Progenitor cell of endocrine pancreas (in vitro differentiated cells): ENCODE measurements around the gene MBNL2. TPM values are rescaled to one million over a fixed set of nuclear protein-coding genes. Genes with fewer than 3 reads are reported as not detected.
A peak's percentile ranks its signal among the peaks of the same experiment; 100 is the strongest.

Experiments
- DNase-seq: peaks from one replicate; pipeline ENCODE4 v3.0.0; 2021; ENCODE audit warnings: low spot score; ENCODE audit not compliant: unreplicated experiment
- H3K27ac Mint-ChIP-seq: 2 replicates; pipeline ENCODE4 v1.8.0; 2021; ENCODE audit warnings: mild to moderate bottlenecking, moderate library complexity, mixed read lengths
- H3K27me3 Mint-ChIP-seq: 2 replicates; pipeline ENCODE4 v1.8.0; 2021; ENCODE audit warnings: mixed read lengths
- H3K36me3 Mint-ChIP-seq: 2 replicates; pipeline ENCODE4 v1.8.0; 2022; ENCODE audit warnings: mixed read lengths; ENCODE audit not compliant: insufficient read depth
- H3K4me1 Mint-ChIP-seq: 2 replicates; pipeline ENCODE4 v1.8.0; 2021; ENCODE audit warnings: low read depth, mixed read lengths
- H3K4me3 Mint-ChIP-seq: 2 replicates; pipeline ENCODE4 v1.8.0; 2021; ENCODE audit warnings: low read depth, mild to moderate bottlenecking, moderate library complexity, mixed read lengths
- H3K9me3 Mint-ChIP-seq: 2 replicates; pipeline ENCODE4 v1.8.0; 2021; ENCODE audit warnings: low read depth, mixed read lengths
- total RNA-seq: library from RNA; stranded (reverse); gene quantifications from 2 replicates; pipeline ENCODE4 v1.2.1, GENCODE V29; 2021
- TF ChIP-seq, protein P1 (sequence below): fragments of 200-600 bp; sonication (generic); IDR thresholded peaks from one replicate; pipeline ENCODE4 v1.5.0; 2021; ENCODE audit warnings: antibody characterized with exemption, mild to moderate bottlenecking; ENCODE audit not compliant: unreplicated experiment

Gene MBNL2
- total RNA-seq, 1 donor from 2014 or later, result 51.3 TPM

DNA sequence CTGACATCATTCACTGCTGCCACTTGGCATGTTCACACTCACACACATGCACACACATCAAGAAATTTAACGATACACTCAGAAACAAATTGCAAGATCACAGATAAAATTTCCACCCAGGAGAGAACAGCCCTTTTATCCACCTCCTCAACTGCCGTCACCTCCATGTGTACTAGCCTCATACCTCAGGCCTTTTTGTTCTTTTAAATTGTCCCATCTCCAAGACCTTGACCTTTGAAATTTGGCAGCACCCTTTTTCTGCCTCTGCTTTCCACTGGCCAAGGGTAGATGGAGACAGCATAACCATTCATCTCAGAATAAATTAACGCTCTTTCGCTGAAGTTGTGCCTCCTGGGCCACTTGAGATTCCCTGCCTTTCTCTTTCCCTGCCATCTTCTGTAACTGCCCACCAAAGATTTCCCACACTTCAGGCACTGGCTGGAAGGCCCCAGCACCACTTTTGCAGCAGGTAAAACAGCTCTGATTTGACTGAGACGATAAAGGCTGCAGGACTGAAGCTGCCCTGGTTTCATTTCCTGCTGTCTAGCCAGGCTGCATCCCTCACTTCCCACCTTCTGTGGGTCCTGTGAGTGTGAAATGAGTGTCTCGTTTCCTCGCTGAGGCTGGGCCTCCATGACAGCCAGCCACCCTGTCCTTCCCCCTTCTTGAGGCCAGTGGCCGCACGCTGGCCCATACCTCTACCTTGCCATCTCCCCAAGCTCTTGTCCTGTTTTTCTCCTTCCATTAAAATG is 39.3 kb downstream of the MBNL2 start:
- Mint-ChIP-seq H3K4me3 (no peak overlapping the region), H3K36me3 (peaks cover 20% of the 10 kb centered on the region), H3K27me3 (no peaks in the 10 kb centered on the region), H3K9me3 (peaks cover 6% of the 10 kb centered on the region), H3K4me1 (peaks cover 43% of the 10 kb centered on the region), H3K27ac (peak overlapping the region; percentile 80)
- DNase-seq, result no peak
- TF ChIP-seq, protein P1, sequence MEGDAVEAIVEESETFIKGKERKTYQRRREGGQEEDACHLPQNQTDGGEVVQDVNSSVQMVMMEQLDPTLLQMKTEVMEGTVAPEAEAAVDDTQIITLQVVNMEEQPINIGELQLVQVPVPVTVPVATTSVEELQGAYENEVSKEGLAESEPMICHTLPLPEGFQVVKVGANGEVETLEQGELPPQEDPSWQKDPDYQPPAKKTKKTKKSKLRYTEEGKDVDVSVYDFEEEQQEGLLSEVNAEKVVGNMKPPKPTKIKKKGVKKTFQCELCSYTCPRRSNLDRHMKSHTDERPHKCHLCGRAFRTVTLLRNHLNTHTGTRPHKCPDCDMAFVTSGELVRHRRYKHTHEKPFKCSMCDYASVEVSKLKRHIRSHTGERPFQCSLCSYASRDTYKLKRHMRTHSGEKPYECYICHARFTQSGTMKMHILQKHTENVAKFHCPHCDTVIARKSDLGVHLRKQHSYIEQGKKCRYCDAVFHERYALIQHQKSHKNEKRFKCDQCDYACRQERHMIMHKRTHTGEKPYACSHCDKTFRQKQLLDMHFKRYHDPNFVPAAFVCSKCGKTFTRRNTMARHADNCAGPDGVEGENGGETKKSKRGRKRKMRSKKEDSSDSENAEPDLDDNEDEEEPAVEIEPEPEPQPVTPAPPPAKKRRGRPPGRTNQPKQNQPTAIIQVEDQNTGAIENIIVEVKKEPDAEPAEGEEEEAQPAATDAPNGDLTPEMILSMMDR, result no peak

DNA sequence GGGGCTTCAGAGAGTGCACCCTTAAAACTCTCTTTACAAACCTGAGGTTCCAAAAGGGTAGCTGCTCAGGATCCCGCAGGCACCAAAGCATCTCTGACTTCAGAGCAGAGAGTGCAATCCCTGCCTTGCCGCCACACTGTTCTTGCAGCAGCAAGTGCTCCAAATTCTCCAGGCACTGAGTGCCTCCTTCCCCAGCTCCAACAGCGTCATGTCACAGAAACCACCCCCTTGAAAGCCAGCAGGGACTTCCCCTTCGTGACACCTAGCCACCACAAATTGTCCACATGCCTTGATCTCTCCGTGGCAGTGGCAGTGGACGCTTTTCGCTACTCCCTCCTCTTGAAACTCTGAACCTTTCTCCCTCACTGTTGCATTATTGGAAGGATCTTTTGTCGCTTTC is 39.9 kb downstream of the MBNL2 start:
- Mint-ChIP-seq H3K9me3 (peaks cover 2% of the 10 kb centered on the region), H3K36me3 (peaks cover 15% of the 10 kb centered on the region), H3K27me3 (no peaks in the 10 kb centered on the region), H3K27ac (no peak overlapping the region), H3K4me1 (peaks cover 43% of the 10 kb centered on the region), H3K4me3 (no peak overlapping the region)
- no peak for DNase-seq
- TF ChIP-seq, protein P1, result no peak

DNA sequence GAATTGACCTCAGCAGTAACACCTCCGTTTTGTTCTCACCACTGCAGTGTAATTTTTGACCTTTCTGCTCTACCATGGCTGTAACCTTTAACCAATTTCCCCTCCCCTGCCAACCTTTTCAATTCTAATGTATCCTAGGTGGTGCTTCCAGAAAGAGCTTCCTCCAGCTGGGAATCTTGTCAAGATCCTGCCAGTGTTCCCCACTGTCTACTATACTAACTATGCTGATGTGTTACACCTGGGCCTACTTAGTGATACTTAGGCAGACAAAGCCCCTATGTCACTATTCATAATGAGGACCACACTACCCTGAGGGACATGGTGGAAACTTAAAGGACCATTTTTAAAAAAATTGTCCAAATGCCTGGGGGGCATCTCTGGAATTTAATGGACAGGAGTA is 41.0 kb downstream of the MBNL2 start:
- peaks cover 39% of the 10 kb centered on the region for H3K4me1 Mint-ChIP-seq
- H3K4me3 Mint-ChIP-seq, result no peak overlapping the region
- H3K27ac Mint-ChIP-seq, result peak overlapping the region; percentile 2
- H3K9me3 Mint-ChIP-seq, result no peaks in the 10 kb centered on the region
- TF ChIP-seq, protein P1, result no peak
- DNase-seq, result no peak
- H3K27me3 Mint-ChIP-seq, result no peaks in the 10 kb centered on the region
- peaks cover 12% of the 10 kb centered on the region for H3K36me3 Mint-ChIP-seq

DNA sequence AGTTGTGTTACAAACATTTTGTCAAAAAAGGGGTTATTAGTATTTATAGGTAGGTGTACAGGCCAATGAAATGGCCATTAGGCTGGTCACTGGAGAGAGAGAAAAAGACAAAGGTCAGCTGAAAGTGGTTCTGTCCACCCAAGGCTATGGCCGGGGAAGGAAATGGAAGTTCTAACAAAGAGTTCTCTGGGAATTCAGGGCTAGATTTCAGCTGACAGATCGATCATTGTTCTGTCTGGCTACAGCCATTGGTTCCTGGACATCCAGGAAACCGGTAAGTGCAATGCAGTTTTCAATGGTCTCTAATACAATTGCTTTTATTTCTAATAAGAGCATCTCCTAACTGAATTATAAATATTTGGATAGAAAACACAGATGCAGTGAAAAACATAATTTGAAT is 42.5 kb downstream of the MBNL2 start:
- Mint-ChIP-seq H3K27me3 (no peaks in the 10 kb centered on the region), H3K36me3 (peaks cover 12% of the 10 kb centered on the region), H3K4me1 (peaks cover 29% of the 10 kb centered on the region), H3K4me3 (no peak overlapping the region), H3K27ac (no peak overlapping the region), H3K9me3 (no peaks in the 10 kb centered on the region)
- DNase-seq, result no peak
- TF ChIP-seq, protein P1, result no peak

DNA sequence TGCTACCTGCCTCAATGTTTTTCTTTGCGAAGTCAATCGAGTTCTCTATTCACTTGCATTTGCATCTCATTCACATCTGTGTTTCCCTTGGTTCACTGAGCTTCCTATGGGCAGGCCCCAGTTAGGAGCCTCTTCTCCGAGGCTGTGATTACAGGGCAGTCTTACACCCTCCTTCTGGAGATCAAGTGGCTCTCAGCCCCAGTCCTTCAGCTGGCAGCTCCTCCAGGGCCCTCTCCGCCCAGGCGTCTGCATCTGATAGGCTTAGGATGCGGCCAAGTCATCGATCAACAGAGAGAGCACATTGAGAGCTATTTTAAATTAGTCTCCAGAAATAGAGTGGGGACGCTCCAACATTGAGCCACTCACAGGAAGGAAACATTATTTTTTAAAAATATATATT is 44.2 kb downstream of the MBNL2 start:
- Mint-ChIP-seq H3K9me3 (no peaks in the 10 kb centered on the region), H3K27ac (no peak overlapping the region), H3K4me1 (peaks cover 14% of the 10 kb centered on the region), H3K36me3 (peaks cover 11% of the 10 kb centered on the region), H3K4me3 (no peak overlapping the region), H3K27me3 (no peaks in the 10 kb centered on the region)
- no peak for DNase-seq
- TF ChIP-seq, protein P1, result no peak
